IMR-90 (cell line): ENCODE data around the gene IP6K2. TPM values are rescaled to one million over a fixed set of nuclear protein-coding genes. Genes with fewer than 3 reads are reported as not detected.

ENCODE experiments used
- ATAC-seq: fragments of 200-7000 bp; cut with Tn5 transposase; 2 replicates; pipeline ENCODE4 v1.9.1; 2020; ENCODE audit warnings: low read depth, mild to moderate bottlenecking, moderate library complexity
- BruUV-seq: library from RNA; stranded (reverse); fragments of 400-500 nt; replicated peaks from 2 replicates; lab custom pipeline; 2021; lab: Mats Ljungman, UMichigan
- CTCF ChIA-PET: fragments of 300-600 bp; formaldehyde crosslinking; extraction: SDS; loops from one replicate; lab custom pipeline; 2021; ENCODE audit warnings: antibody characterized with exemption; lab: Yijun Ruan, JAX
- POLR2A ChIA-PET: fragments of 300-600 bp; sonication (Branson Sonifier 250); formaldehyde crosslinking; loops from one replicate; lab custom pipeline; 2022; ENCODE audit warnings: antibody characterized with exemption; ENCODE audit not compliant: unreplicated experiment; lab: Charles Lee
- DNase-seq: peaks from one replicate; pipeline ENCODE4 v3.0.0; 2013
- H2AFZ ChIP-seq: replicated peaks from 2 replicates; pipeline ENCODE3; 2013; ENCODE audit warnings: low read length, mild to moderate bottlenecking; ENCODE audit not compliant: poor library complexity
- H2AK5ac ChIP-seq: 2 replicates; pipeline ENCODE4 v1.6.1; 2013; ENCODE audit warnings: low read depth, low read length, inconsistent platforms
- H2AK9ac ChIP-seq: replicated peaks from 2 replicates; pipeline ENCODE3; 2013; ENCODE audit warnings: mild to moderate bottlenecking, low read depth, low read length, moderate library complexity; ENCODE audit not compliant: poor library complexity
- H2BK120ac ChIP-seq: 2 replicates; pipeline ENCODE4 v1.6.1; 2013; ENCODE audit warnings: low read depth, low read length, inconsistent platforms
- H2BK15ac ChIP-seq: 3 replicates; pipeline ENCODE4 v1.6.1; 2013; ENCODE audit warnings: low read depth, low read length, inconsistent platforms
- H2BK20ac ChIP-seq: 2 replicates; pipeline ENCODE4 v1.6.1; 2013; ENCODE audit warnings: low read depth, mild to moderate bottlenecking, inconsistent platforms, low read length, moderate library complexity
- H2BK5ac ChIP-seq: 2 replicates; pipeline ENCODE4 v1.6.1; 2013; ENCODE audit warnings: mild to moderate bottlenecking, low read depth, low read length, inconsistent platforms; ENCODE audit not compliant: poor library complexity, severe bottlenecking
- H3K14ac ChIP-seq: replicated peaks from 2 replicates; pipeline ENCODE4 v1.6.1; 2013; ENCODE audit warnings: low read depth, low read length, inconsistent platforms
- H3K18ac ChIP-seq: 2 replicates; pipeline ENCODE4 v1.6.1; 2013; ENCODE audit warnings: low read depth, low read length, control low read depth
- H3K23ac ChIP-seq: 2 replicates; pipeline ENCODE4 v1.6.1; 2013; ENCODE audit warnings: low read depth, low read length, inconsistent platforms
- H3K27ac ChIP-seq: 2 replicates; pipeline ENCODE4 v1.5.1; 2013; ENCODE audit warnings: mild to moderate bottlenecking, control low read depth, low read length; ENCODE audit not compliant: insufficient read depth
- H3K27me3 ChIP-seq: 2 replicates; pipeline ENCODE4 v1.6.1; 2013; ENCODE audit warnings: low read length; ENCODE audit not compliant: control insufficient read depth, insufficient read depth
- H3K36me3 ChIP-seq: 2 replicates; pipeline ENCODE4 v1.6.1; 2013; ENCODE audit warnings: low read length, mixed read lengths; ENCODE audit not compliant: control insufficient read depth, insufficient read depth
- H3K4ac ChIP-seq: 2 replicates; pipeline ENCODE4 v1.6.1; 2013; ENCODE audit warnings: low read depth, low read length, inconsistent platforms
- H3K4me1 ChIP-seq: 2 replicates; pipeline ENCODE4 v1.6.1; 2013; ENCODE audit warnings: low read length, mixed read lengths; ENCODE audit not compliant: control insufficient read depth, insufficient read depth
- H3K4me2 ChIP-seq: 2 replicates; pipeline ENCODE4 v1.6.1; 2013; ENCODE audit warnings: low read depth, mild to moderate bottlenecking, control low read depth, low read length, moderate library complexity
- H3K4me3 ChIP-seq: 2 replicates; pipeline ENCODE4 v1.5.1; 2013; ENCODE audit warnings: low read depth, mild to moderate bottlenecking, control low read depth, low read length, moderate library complexity; ENCODE audit not compliant: insufficient read depth
- H3K56ac ChIP-seq: 2 replicates; pipeline ENCODE4 v1.6.1; 2013; ENCODE audit warnings: low read length, inconsistent platforms; ENCODE audit not compliant: insufficient read depth; ENCODE audit errors: extremely low read depth
- H3K79me1 ChIP-seq, 2 experiments: 2 replicates each; pipeline ENCODE4 v1.6.1; 2013; ENCODE audit warnings: low read length in 2 of 2, inconsistent platforms in 1 of 2, low read depth in 1 of 2
- H3K9ac ChIP-seq: 2 replicates; pipeline ENCODE4 v1.6.1; 2013; ENCODE audit warnings: low read depth, low read length, control low read depth
- H3K9me1 ChIP-seq: 2 replicates; pipeline ENCODE4 v1.6.1; 2013; ENCODE audit warnings: low read length, inconsistent platforms; ENCODE audit not compliant: insufficient read depth
- H3K9me3 ChIP-seq: 2 replicates; pipeline ENCODE4 v1.6.1; 2013; ENCODE audit warnings: low read length; ENCODE audit not compliant: control insufficient read depth, insufficient read depth
- H4K20me1 ChIP-seq: 2 replicates; pipeline ENCODE4 v1.6.1; 2013; ENCODE audit warnings: low read length, inconsistent platforms; ENCODE audit not compliant: insufficient read depth
- H4K5ac ChIP-seq: 2 replicates; pipeline ENCODE4 v1.6.1; 2013; ENCODE audit warnings: mild to moderate bottlenecking, low read depth, low read length, control low read depth
- H4K8ac ChIP-seq, 2 experiments: 2 replicates each; pipeline ENCODE4 v1.6.1; 2013; ENCODE audit warnings: low read depth in 2 of 2, low read length in 2 of 2, control low read depth in 1 of 2, inconsistent platforms in 1 of 2
- H4K91ac ChIP-seq: 2 replicates; pipeline ENCODE4 v1.6.1; 2013; ENCODE audit warnings: low read depth, low read length, inconsistent platforms; ENCODE audit not compliant: insufficient read depth
- CEBPB ChIP-seq: IDR thresholded peaks from 2 replicates; pipeline ENCODE4 v1.6.1; 2012; ENCODE audit warnings: low read depth, low read length, improper control_type of control experiment
- CHD1 ChIP-seq: IDR thresholded peaks from 2 replicates; pipeline ENCODE4 v1.6.1; 2012; ENCODE audit warnings: low read depth, low read length, improper control_type of control experiment
- ELK1 ChIP-seq: fragments of 150-350 bp; IDR thresholded peaks from 2 replicates; pipeline ENCODE4 v1.6.1; 2016; ENCODE audit warnings: low read depth, mild to moderate bottlenecking, low read length, moderate library complexity, borderline replicate concordance
- FOS ChIP-seq: fragments of 150-350 bp; IDR thresholded peaks from 2 replicates; pipeline ENCODE4 v1.6.1; 2016; ENCODE audit warnings: low read depth, low read length
- MAFK ChIP-seq: IDR thresholded peaks from 2 replicates; pipeline ENCODE4 v1.6.1; 2012; ENCODE audit warnings: low read depth, low read length, improper control_type of control experiment
- MAZ ChIP-seq: IDR thresholded peaks from 2 replicates; pipeline ENCODE4 v1.6.1; 2012; ENCODE audit warnings: low read depth, mild to moderate bottlenecking, low read length, improper control_type of control experiment, moderate library complexity, borderline replicate concordance
- MXI1 ChIP-seq: IDR thresholded peaks from 2 replicates; pipeline ENCODE4 v1.6.1; 2012; ENCODE audit warnings: low read depth, mild to moderate bottlenecking, low read length, moderate library complexity, borderline replicate concordance
- NFE2L2 ChIP-seq: fragments of 150-350 bp; IDR thresholded peaks from 2 replicates; pipeline ENCODE4 v1.6.1; 2016; ENCODE audit warnings: low read depth, mild to moderate bottlenecking, low read length
- POLR2A ChIP-seq: IDR thresholded peaks from 2 replicates; pipeline ENCODE4 v1.6.1; 2012; ENCODE audit warnings: mild to moderate bottlenecking, low read depth, low read length
- RAD21 ChIP-seq: IDR thresholded peaks from 2 replicates; pipeline ENCODE4 v1.6.1; 2012; ENCODE audit warnings: low read length, improper control_type of control experiment
- RFX5 ChIP-seq: IDR thresholded peaks from 2 replicates; pipeline ENCODE4 v1.8.0; 2012; ENCODE audit warnings: low read depth, mild to moderate bottlenecking, low read length, moderate library complexity
- SMC3 ChIP-seq: fragments of 150-350 bp; IDR thresholded peaks from 2 replicates; pipeline ENCODE4 v1.6.1; 2016; ENCODE audit warnings: low read depth, mild to moderate bottlenecking, antibody characterized with exemption, low read length, moderate library complexity
- WGBS, 2 experiments: methylation state at CpG; one replicate each; pipeline versions ENCODE4 v1.1.5 to v1.1.7; 2013; ENCODE audit warnings: missing lambda C conversion rate in 2 of 2; ENCODE audit not compliant: insufficient read length in 1 of 2; ENCODE audit errors: extremely low coverage in 2 of 2; 5-methylcytosine and 5-hydroxymethylcytosine counted together
- dilution Hi-C: fragments of 300-500 bp; cut with HindIII; formaldehyde crosslinking; loops from one replicate; pipeline ENCODE4 v1.14.3; 2018; ENCODE audit warnings: low sequenced_read_pairs; ENCODE audit not compliant: unreplicated experiment
- in situ Hi-C: fragments of 300-500 bp; cut with MboI; formaldehyde crosslinking; loops from 3 replicates; pipeline ENCODE4 v1.14.3; 2019; ENCODE audit warnings: low sequenced_read_pairs, inconsistent platforms, mixed read lengths
- intact Hi-C: fragments of 100-400 bp; cut with micrococcal nuclease; formaldehyde crosslinking; loops from 2 replicates; pipeline ENCODE4 v1.10.0; 2022
- polyA plus RNA-seq, 3 experiments: library from polyadenylated mRNA; depleted of rRNA; stranded (reverse); fragments of >200 nt; gene quantifications; 2 replicates each; pipeline ENCODE4 v1.2.3, GENCODE V29; 2012; ENCODE audit warnings: low replicate concordance in 1 of 3
- total RNA-seq: library from RNA; depleted of rRNA; stranded (reverse); fragments of >200 nt; gene quantifications from 2 replicates; pipeline ENCODE4 v1.2.3, GENCODE V29; 2012
- TF ChIP-seq, protein P1 (sequence below): fragments of 150-350 bp; IDR thresholded peaks from 2 replicates; pipeline ENCODE4 v1.6.1; 2017; ENCODE audit warnings: mild to moderate bottlenecking, antibody characterized with exemption, low read length, low read depth

IP6K2 gene
- total and polyA plus RNA-seq, 2 of the 4 experiments (the other 2 are of a cell fraction), result 73.7 to 169 TPM

DNA sequence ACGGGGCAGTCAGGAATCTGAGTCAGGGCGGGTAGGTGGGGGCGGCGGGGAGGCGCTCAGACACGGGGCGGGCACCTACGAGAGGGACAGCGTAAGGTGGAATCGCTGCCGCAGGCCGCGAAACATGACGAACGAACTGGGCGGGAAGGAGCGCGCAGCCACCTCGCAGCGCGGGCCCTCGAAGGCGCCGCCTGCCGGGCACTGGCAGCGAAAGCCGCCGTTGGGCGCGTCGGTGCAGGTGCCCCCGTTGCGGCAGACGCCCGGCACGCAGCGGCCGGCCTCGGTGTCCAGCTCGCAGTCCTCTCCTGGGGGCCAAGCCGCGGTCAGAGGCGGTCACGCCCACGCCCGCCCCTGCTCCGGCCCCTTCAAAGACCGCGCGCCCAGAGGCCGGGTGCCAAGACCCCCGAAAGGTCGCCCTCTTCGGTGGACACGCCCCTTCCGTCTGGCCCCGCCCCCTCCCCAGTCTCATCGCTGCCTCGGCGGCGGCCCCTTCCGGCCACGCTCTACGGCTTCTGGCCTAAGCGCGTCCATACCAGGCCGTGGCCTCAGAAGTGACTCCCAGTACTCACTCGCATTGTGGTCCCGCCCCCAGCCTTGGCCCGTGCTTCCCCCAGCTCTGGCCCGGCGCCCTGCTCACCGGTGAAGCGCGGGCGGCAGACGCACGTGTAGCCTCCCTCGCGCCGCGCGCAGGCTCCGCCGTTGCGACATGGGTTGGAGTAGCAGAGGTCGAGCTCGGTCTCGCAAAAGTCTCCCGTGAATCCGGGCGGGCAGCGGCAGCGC, 60.8 kb downstream of the IP6K2 start:
- peak overlapping the region; percentile 50; the same call in 1 of the 2 replicates for H3K4me2 ChIP-seq
- no peak overlapping the region for H3K14ac ChIP-seq
- no peak overlapping the region for H3K18ac ChIP-seq
- peak overlapping the region; percentile 31; the same call in 1 of the 2 replicates for H3K4ac ChIP-seq
- peaks cover 3% of the 10 kb centered on the region; the same call in 1 of the 2 replicates for H3K4me1 ChIP-seq
- BruUV-seq, result no TSS peak
- DNase-seq (peak; percentile 62), ATAC-seq (peak; percentile 93)
- H2BK120ac ChIP-seq, result peak overlapping the region; percentile 16; the same call in 1 of the 2 replicates
- peak overlapping the region; percentile 17; the same call in 1 of the 2 replicates for H3K27ac ChIP-seq
- H4K5ac ChIP-seq, result no peak overlapping the region
- no peak overlapping the region for H2BK5ac ChIP-seq
- H3K4me3 ChIP-seq, result peak overlapping the region; percentile 51
- no peak overlapping the region for H2BK20ac ChIP-seq
- intact Hi-C loops, result loop anchor here (2.0 kb wide), 1 partner anchor 43 kb away; no protein-coding TSS in a partner anchor
- ChIA-PET POLR2A (no interaction called here), CTCF (interaction anchor here (1.0 kb wide), 1 partner anchor 22 kb away, joined by 3 read pairs; no protein-coding TSS in a partner anchor)
- H3K27me3 ChIP-seq, result no peaks in the 10 kb centered on the region; the same call in 1 of the 2 replicates
- WGBS, 2 experiments, result 13% methylated on average over 57 of the region's 94 CpGs; no CpG with 5 or more reads in 1 of the 2 experiments
- no peaks in the 10 kb centered on the region for H4K20me1 ChIP-seq
- in situ Hi-C loops, result no loop called here
- 0 out of 3 replicates have a peak overlapping the region, but pooled peaks have one; percentile 49 for H2BK15ac ChIP-seq
- peak overlapping the region; percentile 64 to 70; a peak in 2 of 4 replicates for H4K8ac ChIP-seq
- peak overlapping the region; percentile 70; the same call in 1 of the 2 replicates for H2AK5ac ChIP-seq
- H3K36me3 ChIP-seq, result no peaks in the 10 kb centered on the region
- H3K9ac ChIP-seq, result peak overlapping the region; percentile 39
- peak overlapping the region; percentile 15 for H2AK9ac ChIP-seq
- no peak overlapping the region for H3K56ac ChIP-seq
- H2AFZ ChIP-seq, result peak overlapping the region; percentile 97
- no peaks in the 10 kb centered on the region for H3K79me1 ChIP-seq
- H3K9me1 ChIP-seq, result no peaks in the 10 kb centered on the region
- H3K23ac ChIP-seq, result no peak overlapping the region
- peak overlapping the region; percentile 56; the same call in 1 of the 2 replicates for H4K91ac ChIP-seq
- H3K9me3 ChIP-seq, result no peaks in the 10 kb centered on the region
- dilution Hi-C loops, result no loop called here
- TF ChIP-seq ELK1 (no peak), CHD1 (no peak), NFE2L2 (no peak), MAZ (peak; percentile 51; the same call in 1 of the 2 replicates), SMC3 (peak; percentile 58; the same call in 1 of the 2 replicates), POLR2A (no peak), RFX5 (no peak), FOS (no peak), MXI1 (no peak; the same call in 1 of the 2 replicates), RAD21 (peak; percentile 56), CEBPB (peak; percentile 68), MAFK (no peak)
- TF ChIP-seq, protein P1, sequence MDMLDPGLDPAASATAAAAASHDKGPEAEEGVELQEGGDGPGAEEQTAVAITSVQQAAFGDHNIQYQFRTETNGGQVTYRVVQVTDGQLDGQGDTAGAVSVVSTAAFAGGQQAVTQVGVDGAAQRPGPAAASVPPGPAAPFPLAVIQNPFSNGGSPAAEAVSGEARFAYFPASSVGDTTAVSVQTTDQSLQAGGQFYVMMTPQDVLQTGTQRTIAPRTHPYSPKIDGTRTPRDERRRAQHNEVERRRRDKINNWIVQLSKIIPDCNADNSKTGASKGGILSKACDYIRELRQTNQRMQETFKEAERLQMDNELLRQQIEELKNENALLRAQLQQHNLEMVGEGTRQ, result no peak
